ENCODE results near the gene TRUB2. TPM values are rescaled to one million over a fixed set of nuclear protein-coding genes. Genes with fewer than 3 reads are reported as not detected.

The TRUB2 gene
- total and polyA plus RNA-seq, 2 of the 8 experiments (the other 6 are each of a cell fraction or from before 2014, with no cell fraction given) = 20.7 to 37.8 TPM

DNA sequence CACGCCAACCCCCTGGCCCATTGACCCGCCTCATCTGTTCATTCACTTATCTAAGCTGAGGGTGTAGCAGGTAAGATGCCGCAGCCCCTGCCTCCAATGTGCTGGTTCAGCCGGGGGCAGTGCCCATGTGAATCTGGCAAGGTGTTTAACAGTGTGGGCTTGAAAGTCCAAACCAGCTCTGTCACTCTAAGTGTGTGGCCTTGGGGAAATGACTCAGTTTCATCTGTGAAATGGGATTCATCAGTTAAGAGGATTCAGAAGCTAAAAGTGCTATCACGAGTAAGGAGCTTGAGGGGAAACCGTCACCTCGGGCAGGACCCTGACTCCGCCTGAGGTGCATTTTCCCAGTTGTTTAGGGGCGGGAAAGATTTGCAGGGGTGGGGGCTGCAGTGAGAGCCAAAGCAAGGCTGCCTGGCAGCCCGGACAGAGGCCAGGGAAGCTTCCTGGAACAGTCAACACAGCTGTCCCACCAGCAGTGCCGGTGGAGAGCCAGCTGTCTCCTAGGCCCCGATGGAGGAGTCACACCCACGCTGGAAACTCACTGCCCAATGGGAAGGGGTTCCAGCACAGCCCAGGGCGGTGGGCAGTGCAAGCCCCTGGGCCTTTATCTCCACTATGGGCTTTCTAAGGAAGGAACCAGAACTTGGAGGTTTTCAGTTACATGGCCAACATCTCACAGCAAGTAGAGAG is 39.2 kb upstream of the TRUB2 start:
- Histone ChIP-seq H3K14ac (ENCODE audit: insufficient read length) (no peak overlapping the region), H4K5ac (ENCODE audit: insufficient read length, low read depth, low read length) (no peak overlapping the region), H2BK120ac (replicated peaks; ENCODE audit: low read depth, low read length) (no peak overlapping the region), H3K27me3 (replicated peaks in 1 of 4; ENCODE audit: control insufficient read depth in 3 of 4, extremely low read depth in 1 of 4, insufficient read depth in 3 of 4, low read length in 3 of 4) (peaks cover 16 to 48% (median 36%) of the 10 kb centered on the region in 4 experiments), H3K23me2 (ENCODE audit: low read depth, low read length) (peaks cover 3% of the 10 kb centered on the region; the same call in 1 of the 2 replicates), H2BK12ac (ENCODE audit: low read depth, low read length) (no peak overlapping the region), H3K4me1 (replicated peaks in 1 of 4; ENCODE audit: control insufficient read depth in 3 of 4, insufficient read depth in 4 of 4, low read length in 3 of 4) (peaks cover 5 to 20% (median 10%) of the 10 kb centered on the region in 4 experiments), H3K56ac (replicated peaks; ENCODE audit: insufficient read length, low read depth, low read length) (no peak overlapping the region), H3K4ac (replicated peaks; ENCODE audit: insufficient read length, low read depth, low read length) (no peak overlapping the region), H4K91ac (replicated peaks; ENCODE audit: insufficient read length, low read length) (no peak overlapping the region), H3K27ac (ENCODE audit: low read depth, low read length) (no peak overlapping the region), H3K9me3 (ENCODE audit: insufficient read depth in 2 of 2, low read depth in 1 of 2, low read length in 1 of 2) (no peaks in the 10 kb centered on the region), H3K36me3 (ENCODE audit: control insufficient read depth in 2 of 4, insufficient read depth in 4 of 4, low read length in 3 of 4) (no peaks in the 10 kb centered on the region; a peak in 1 of 8 replicates), H2BK20ac (ENCODE audit: low read length) (no peak overlapping the region), H2AFZ (ENCODE audit: low read length) (no peak overlapping the region), H3K23ac (ENCODE audit: insufficient read length) (no peak overlapping the region), H2BK5ac (ENCODE audit: low read depth, low read length) (no peak overlapping the region), H4K20me1 (replicated peaks in 1 of 2; ENCODE audit: control insufficient read depth in 1 of 2, insufficient read depth in 2 of 2, low read length in 2 of 2) (peaks cover 4 to 10% of the 10 kb centered on the region in 2 experiments), H4K8ac (ENCODE audit: extremely low read depth, insufficient read depth, low read length) (no peak overlapping the region), H3K4me2 (ENCODE audit: insufficient read depth in 1 of 2, low read depth in 2 of 2, low read length in 2 of 2) (peak overlapping the region in 1 of 2 experiments; percentile 66; a peak in 1 of 4 replicates), H3K79me1 (ENCODE audit: low read depth, low read length) (no peaks in the 10 kb centered on the region), H3K18ac (ENCODE audit: extremely low read depth, low read length) (no peak overlapping the region), H3K79me2 (ENCODE audit: control insufficient read depth in 1 of 2, insufficient read depth in 2 of 2, low read length in 2 of 2) (no peaks in the 10 kb centered on the region), H3K9ac (replicated peaks in 1 of 4; ENCODE audit: extremely low read depth in 1 of 4, low read depth in 3 of 4, low read length in 3 of 4) (no peak overlapping the region), H2AK5ac (ENCODE audit: low read depth, low read length) (no peak overlapping the region), H2BK15ac (ENCODE audit: low read length) (no peak overlapping the region), H3K4me3 (ENCODE audit: extremely low read depth in 1 of 4, insufficient read depth in 2 of 4, low read depth in 3 of 4, low read length in 4 of 4) (peak overlapping the region in 1 of 4 experiments; percentile 31; a peak in 2 of 8 replicates)
- TF ChIP-seq SRF (IDR thresholded peaks at IDR 0.05; ENCODE audit: low read depth, low read length) (no peak), CREB1 (IDR thresholded peaks at IDR 0.05) (no peak), JUND (IDR thresholded peaks at IDR 0.05; ENCODE audit: low read length) (no peak), SP4 (IDR thresholded peaks at IDR 0.05; ENCODE audit: low read length) (no peak), KDM5A (IDR thresholded peaks at IDR 0.05; ENCODE audit: low read length) (no peak), POU5F1 (IDR thresholded peaks at IDR 0.05; ENCODE audit: low read depth, low read length) (no peak), POLR2A (IDR thresholded peaks at IDR 0.05; ENCODE audit: control extremely low read depth in 1 of 2, low read depth in 2 of 2, low read length in 2 of 2) (no peak), SP2 (IDR thresholded peaks at IDR 0.05; ENCODE audit: low read length) (no peak)
- ChIA-PET POLR2A (ENCODE audit: partially characterized antibody) (interaction anchor here (1.0 to 6.3 kb wide), 13 partner anchors 9 to 75 kb away, joined by 3 to 92 read pairs (median 4); partner anchors contain the start of gene CERCAM), CTCF (ENCODE audit: partially characterized antibody) (interaction anchor here (0.5 to 25.1 kb wide), 27 partner anchors 9 to 339 kb away, joined by 3 to 544 read pairs (median 5); partner anchors contain the start of genes CERCAM and URM1)
- no peak for DNase-seq (ENCODE audit: low read depth in 1 of 2, low spot score in 2 of 2)
- WGBS, 2 experiments (ENCODE audit: extremely low coverage in 1 of 2, insufficient coverage in 1 of 2, insufficient read length in 1 of 2, insufficient replicate concordance in 2 of 2, low coverage in 1 of 2, low lambda C conversion rate in 2 of 2, missing lambda C conversion rate in 1 of 2) = 68% methylated on average over 14 of the region's 14 CpGs; no CpG with 5 or more reads in 1 of the 2 experiments
- no peak for FAIRE-seq
